HepG2 (cell line): ENCODE measurements around the gene ZSCAN5C. TPM values are rescaled to one million over a fixed set of nuclear protein-coding genes. Genes with fewer than 3 reads are reported as not detected.
"Not testable (repeated sequence)": the region's sequence is repeated elsewhere in the genome, so short reads cannot be mapped to it uniquely, and the experiment has no call there.

Source experiments
- ATAC-seq: fragments of 200-7000 bp; cut with Tn5 transposase; 3 replicates; pipeline ENCODE4 v1.9.1; 2020; ENCODE audit warnings: mild to moderate bottlenecking, moderate library complexity
- BruUV-seq: library from RNA; stranded (reverse); fragments of 400-500 nt; replicated peaks from 2 replicates; lab custom pipeline; 2021; lab: Mats Ljungman, UMichigan
- CTCF ChIA-PET: fragments of 300-600 bp; formaldehyde crosslinking; extraction: SDS; loops from one replicate; lab custom pipeline; 2021; ENCODE audit warnings: low total read pairs, inconsistent platforms, low intra/inter-chr PET ratio; lab: Yijun Ruan, JAX
- POLR2A ChIA-PET: fragments of 350-600 bp; sonication (Branson Sonifier 250); formaldehyde crosslinking; loops from one replicate; lab custom pipeline; 2020; ENCODE audit warnings: antibody characterized with exemption, inconsistent platforms; lab: Yijun Ruan, JAX
- DNase-seq: peaks from one replicate; pipeline ENCODE4 v3.0.0-alpha.2; 2015; ENCODE audit warnings: low spot score
- FAIRE-seq: peaks from 3 replicates; lab custom pipeline; 2011; peaks lifted over from hg19 to GRCh38; lab: Jason Lieb, UNC
- H2AFZ ChIP-seq: one replicate; pipeline ENCODE4 v1.6.1; 2011; ENCODE audit warnings: low read length, inconsistent platforms
- H3K27ac ChIP-seq: fragments of 300-600 bp; 3 replicates; pipeline ENCODE4 v1.8.0; 2011; ENCODE audit warnings: mixed run types, mild to moderate bottlenecking, mixed read lengths, low read length, inconsistent platforms; ENCODE audit not compliant: insufficient read depth; ENCODE audit errors: extremely low read length
- H3K27me3 ChIP-seq, 2 experiments: fragments of 200-600 bp in 1 of 2; 2 replicates in 1 of 2; 3 replicates in 1 of 2; pipeline versions ENCODE4 v1.6.0 to v1.8.0; 2011; ENCODE audit warnings: low read length in 2 of 2, mild to moderate bottlenecking in 2 of 2, moderate library complexity in 2 of 2, inconsistent platforms in 1 of 2; ENCODE audit not compliant: insufficient read depth in 2 of 2, control insufficient read depth in 1 of 2
- H3K36me3 ChIP-seq, 2 experiments: fragments of 200-600 bp in 1 of 2; replicated peaks in 1 of 2; 2 replicates in 1 of 2; 3 replicates in 1 of 2; pipeline versions ENCODE4 v1.5.1 to v1.8.0; 2011; ENCODE audit warnings: low read length in 2 of 2, inconsistent platforms in 1 of 2; ENCODE audit not compliant: insufficient read depth in 2 of 2, control insufficient read depth in 1 of 2
- H3K4me1 ChIP-seq: 2 replicates; pipeline ENCODE4 v1.5.1; 2012; ENCODE audit warnings: low read length, inconsistent platforms; ENCODE audit not compliant: insufficient read depth
- H3K4me2 ChIP-seq: 2 replicates; pipeline ENCODE4 v1.6.0; 2011; ENCODE audit warnings: low read depth, low read length, inconsistent platforms
- H3K4me3 ChIP-seq, 3 experiments: fragments of 200-600 bp in 1 of 3; sonication (generic), shearing (Covaris generic) in 1 of 3; replicated peaks in 1 of 3; 2 replicates each; pipeline ENCODE4 v1.5.1; 2011 to 2016; ENCODE audit warnings: low read length in 3 of 3, inconsistent platforms in 2 of 3, low read depth in 2 of 3, mild to moderate bottlenecking in 2 of 3, control low read depth in 1 of 3, mixed read lengths in 1 of 3; ENCODE audit not compliant: insufficient read depth in 1 of 3
- H3K79me2 ChIP-seq: one replicate; pipeline ENCODE4 v1.6.1; 2011; ENCODE audit warnings: low read length, inconsistent platforms; ENCODE audit not compliant: insufficient read depth
- H3K9ac ChIP-seq: 2 replicates; pipeline ENCODE4 v1.6.0; 2011; ENCODE audit warnings: mild to moderate bottlenecking, low read depth, low read length, inconsistent platforms; ENCODE audit not compliant: insufficient read depth
- H3K9me3 ChIP-seq: 2 replicates; pipeline ENCODE4 v1.5.1; 2012; ENCODE audit warnings: mild to moderate bottlenecking, low read length
- H4K20me1 ChIP-seq: 2 replicates; pipeline ENCODE4 v1.6.0; 2011; ENCODE audit warnings: inconsistent platforms, mild to moderate bottlenecking, low read length, moderate library complexity; ENCODE audit not compliant: insufficient read depth
- HNRNPL ChIP-seq: fragments of 200-400 bp; formaldehyde crosslinking; IDR thresholded peaks from 2 replicates; pipeline ENCODE4 v1.6.1; 2017; ENCODE audit warnings: mild to moderate bottlenecking, low read depth, low read length
- WGBS: methylation state at CpG from one replicate; pipeline ENCODE4 v1.1.6; 2017; ENCODE audit warnings: low lambda C conversion rate; 5-methylcytosine and 5-hydroxymethylcytosine counted together
- in situ Hi-C: cut with HindIII; loops from 2 replicates; pipeline ENCODE4 v1.10.0; 2017; ENCODE audit warnings: low pct_unique_long_range_greater_than_20kb; ENCODE audit not compliant: extremely low pct_ligation_motif_present
- intact Hi-C: fragments of 100-400 bp; cut with micrococcal nuclease; formaldehyde crosslinking; loops from one replicate; pipeline ENCODE4 v1.10.0; 2022; ENCODE audit not compliant: unreplicated experiment
- polyA plus RNA-seq, 8 experiments: library from polyadenylated mRNA; depleted of rRNA in 3 of 8; stranded (reverse) in 7 of 8; unstranded in 1 of 8; fragments of >200 nt; fragmentation: Illumina TruSeq in 4 of 8; extraction: Trizol in 4 of 8; gene quantifications; 2 replicates each; pipeline versions ENCODE4 v1.2.1 to v1.2.3, GENCODE V29; 2011 to 2016; ENCODE audit warnings: low read depth in 4 of 8, missing spikeins in 1 of 8, mixed read lengths in 1 of 8; ENCODE audit not compliant: insufficient read depth in 1 of 8
- total RNA-seq, 5 experiments: library from RNA; depleted of rRNA; stranded (reverse); fragments of >200 nt; fragmentation: Illumina TruSeq; extraction: Trizol; gene quantifications; 2 replicates each; pipeline ENCODE4 v1.2.3, GENCODE V29; 2016; ENCODE audit warnings: low read depth in 1 of 5

Gene ZSCAN5C
- total and polyA plus RNA-seq, 2 of the 13 experiments (the other 11 are each of a cell fraction or from before 2014, with no cell fraction given): not detected

DNA sequence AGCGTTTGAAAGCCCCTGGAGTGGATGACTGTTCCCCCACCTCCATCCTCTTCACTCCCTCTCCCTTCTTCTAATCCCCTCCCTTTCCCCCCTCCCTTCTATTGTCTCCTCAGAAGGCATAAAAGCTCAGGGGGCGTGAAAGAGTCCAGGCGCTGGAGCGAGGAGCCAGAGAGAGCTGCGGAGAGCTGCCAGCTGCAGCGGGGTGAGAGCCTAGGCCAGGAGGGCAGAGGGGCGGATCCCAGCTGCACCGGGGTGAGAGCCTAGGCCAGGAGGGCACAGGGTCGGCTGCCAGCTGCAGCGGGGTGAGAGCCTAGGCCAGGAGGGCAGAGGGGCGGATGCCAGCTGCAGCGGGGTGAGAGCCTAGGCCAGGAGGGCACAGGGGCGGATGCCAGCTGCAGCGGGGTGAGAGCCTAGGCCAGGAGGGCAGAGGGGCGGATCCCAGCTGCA, 26.2 kb upstream of the ZSCAN5C start, which contains the start of gene GALP:
TSS of gene GALP (plus strand) at position 148 of the 447 bp plus-strand sequence. CDS start 1,101 bp downstream, outside the sequence.
- H3K9me3 ChIP-seq, H4K20me1 ChIP-seq, DNase-seq, FAIRE-seq, in situ Hi-C loops, BruUV-seq, H3K79me2 ChIP-seq, H3K36me3 ChIP-seq, H2AFZ ChIP-seq, CTCF ChIA-PET, H3K27ac ChIP-seq, ATAC-seq, H3K9ac ChIP-seq, intact Hi-C loops: not testable (repeated sequence)
- Histone ChIP-seq H3K4me3 (peak within 1 kb of the TSS in 1 of 3 experiments; percentile 37; a peak in 1 of 6 replicates), H3K4me1 (peaks cover 34% of the 10 kb centered on the region), H3K27me3 (peaks cover 0 to 16% of the 10 kb centered on the region in 2 experiments; a peak in 3 of 5 replicates), H3K4me2 (peak within 1 kb of the TSS; percentile 60)
- WGBS: 37% methylated on average over 13 of the region's 15 CpGs
- TF ChIP-seq HNRNPL: peak; percentile 73; the same call in 1 of the 2 replicates
- POLR2A ChIA-PET: interaction anchor here (5.0 kb wide), 1 partner anchor 33 kb away, joined by 26 read pairs; no protein-coding TSS in a partner anchor

DNA sequence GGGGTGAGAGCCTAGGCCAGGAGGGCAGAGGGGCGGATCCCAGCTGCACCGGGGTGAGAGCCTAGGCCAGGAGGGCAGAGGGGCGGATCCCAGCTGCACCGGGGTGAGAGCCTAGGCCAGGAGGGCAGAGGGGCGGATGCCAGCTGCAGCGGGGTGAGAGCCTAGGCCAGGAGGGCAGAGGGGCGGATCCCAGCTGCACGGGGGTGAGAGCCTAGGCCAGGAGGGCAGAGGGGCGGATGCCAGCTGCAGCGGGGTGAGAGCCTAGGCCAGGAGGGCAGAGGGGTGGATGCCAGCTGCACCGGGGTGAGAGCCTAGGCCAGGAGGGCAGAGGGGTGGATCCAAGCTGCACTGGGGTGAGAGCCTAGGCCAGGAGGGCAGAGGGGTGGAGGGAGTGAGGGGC, 25.8 kb upstream of the ZSCAN5C start:
- H3K4me2 ChIP-seq: not testable (repeated sequence)

More for the DNA sequence above, 25.8 kb upstream of the ZSCAN5C start:
- H3K9me3 ChIP-seq, FAIRE-seq, BruUV-seq, H3K36me3 ChIP-seq: not testable (repeated sequence)
- WGBS: 28% methylated on average over 9 of the region's 11 CpGs
- peak; percentile 65; the same call in 1 of the 2 replicates for TF ChIP-seq HNRNPL
- TF ChIP-seq, all 625 proteins: peak for 1; not testable (repeated sequence) for 624
- intact Hi-C loops, CTCF ChIA-PET, H4K20me1 ChIP-seq, H2AFZ ChIP-seq, in situ Hi-C loops, H3K27ac ChIP-seq, H3K9ac ChIP-seq, ATAC-seq, H3K79me2 ChIP-seq, DNase-seq, H3K4me3 ChIP-seq: not testable (repeated sequence)
- peaks cover 30% of the 10 kb centered on the region for H3K4me1 ChIP-seq
- POLR2A ChIA-PET: interaction anchor here (5.0 kb wide), 1 partner anchor 34 kb away, joined by 26 read pairs; no protein-coding TSS in a partner anchor
- peaks cover 0 to 16% of the 10 kb centered on the region in 2 experiments; a peak in 3 of 5 replicates for H3K27me3 ChIP-seq
